D341Med (cell line): ENCODE results near the gene MYPOP.

Experiments used
- DNase-seq: peaks from one replicate; pipeline ENCODE4 v3.0.0; 2012; ENCODE audit warnings: low spot score

MYPOP gene

GRCh38 chr19:45863840-45864628, 38.4 kb downstream of the MYPOP start, which contains the start of gene FOXA3:
FOXA3 (plus strand) TSS chr19:45864326; CDS start chr19:45864457, 131 bp downstream.
- DNase-seq, result peak; percentile 89

- DNase-seq, result no peak
Measured at GRCh38 chr19:45863335-45863839, 39.0 kb downstream of the MYPOP start.

DNA sequence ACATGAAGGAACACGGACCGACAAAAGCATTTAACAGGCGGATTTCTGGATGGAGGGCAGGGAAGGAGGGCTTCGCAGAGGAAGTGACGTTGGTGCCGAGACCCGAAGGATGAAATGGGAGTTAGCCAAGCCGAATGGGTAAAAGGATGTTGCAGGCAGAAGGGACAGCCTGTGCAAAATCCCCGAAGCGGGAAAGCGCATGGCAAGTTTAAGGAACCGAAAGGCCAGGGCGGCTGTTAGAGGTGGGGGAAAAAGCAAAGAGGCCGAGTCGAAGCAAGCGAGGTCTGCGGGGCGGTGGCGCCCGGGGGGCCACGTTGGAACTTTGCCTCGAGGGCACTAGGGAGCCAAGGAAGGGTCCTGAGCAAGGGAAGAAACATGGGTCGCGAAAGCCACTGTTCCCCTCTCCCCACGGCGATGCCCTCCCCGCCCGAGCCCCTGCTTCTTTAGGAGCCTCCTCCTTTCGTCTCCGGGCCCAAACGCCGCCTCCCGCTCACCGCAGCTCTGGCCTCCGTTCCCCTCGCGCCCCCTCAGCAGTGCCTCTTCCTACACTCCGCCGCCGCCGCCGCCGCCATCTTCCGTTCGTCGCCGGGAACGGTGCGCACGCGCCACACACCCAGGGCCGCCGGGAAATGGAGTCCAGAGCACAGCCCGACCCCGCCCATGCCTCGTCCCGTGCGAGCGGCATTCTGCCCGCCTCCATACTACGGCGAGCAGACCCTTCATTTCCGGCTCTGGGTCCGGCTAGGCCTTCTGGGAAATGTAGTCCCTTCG, 39.7 kb downstream of the MYPOP start, which contains the start of gene SYMPK:
TSS of gene SYMPK (minus strand) at position 584 of the 771 bp plus-strand sequence. CDS start 8,652 bp downstream, outside the sequence.
- peak; percentile 99 for DNase-seq

DNA sequence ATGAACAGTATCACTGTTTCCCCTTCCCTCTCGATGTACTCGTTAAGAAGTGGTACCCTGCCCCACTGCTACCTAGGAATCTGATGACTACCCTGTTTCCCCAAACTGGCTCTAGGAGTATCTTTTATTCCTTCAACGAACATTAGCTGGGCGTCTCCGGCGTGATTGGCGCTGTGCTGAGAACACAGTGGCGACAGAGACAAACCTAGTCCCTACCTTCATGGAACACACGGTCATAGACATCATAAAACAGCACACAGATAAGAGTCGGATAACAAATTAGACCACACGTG, 40.2 kb downstream of the MYPOP start:
- DNase-seq, result no peak

DNA sequence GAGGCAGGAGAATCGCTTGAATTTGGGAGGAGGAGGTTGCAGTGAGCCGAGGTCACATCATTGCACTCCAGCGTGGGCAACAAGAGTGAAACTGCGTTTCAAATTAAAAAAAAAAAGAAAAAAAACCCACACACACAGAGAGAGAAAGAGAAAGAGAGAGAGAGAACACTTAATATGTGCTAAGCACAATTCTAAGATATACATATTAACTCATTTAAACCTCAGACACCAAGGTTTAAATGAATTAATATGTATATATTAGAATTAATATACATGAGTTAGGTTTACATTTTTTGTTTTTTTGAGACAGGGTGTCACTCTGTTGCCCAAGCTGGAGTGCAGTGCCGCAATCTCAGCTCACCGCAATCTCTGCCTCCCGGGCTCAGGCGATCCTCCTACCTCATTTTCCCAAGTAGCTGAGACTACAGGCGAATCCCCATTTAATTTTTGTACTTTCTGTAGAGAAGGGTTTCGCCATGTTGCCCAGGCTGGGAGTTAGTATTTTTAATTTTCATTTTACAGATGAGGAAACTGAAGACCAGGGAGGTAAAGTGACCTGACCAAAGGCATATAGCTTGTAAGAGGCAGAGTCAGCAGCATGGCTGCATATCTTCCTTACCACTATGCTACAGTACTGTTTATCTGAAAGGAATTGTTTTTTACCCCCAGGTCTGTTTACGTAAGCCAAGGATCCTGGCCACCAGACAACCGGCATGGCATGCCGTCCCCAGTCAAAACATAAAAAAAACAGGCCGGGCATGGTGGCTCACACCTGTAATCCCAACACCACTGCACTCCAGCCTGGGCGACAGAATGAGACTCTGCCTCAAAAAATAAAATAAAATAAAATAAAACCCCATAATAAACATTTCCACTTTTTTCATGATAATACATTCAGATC, 41.8 kb downstream of the MYPOP start:
- DNase-seq, result no peak

- no peak for DNase-seq
Measured at GRCh38 chr19:45854167-45854778, 48.1 kb downstream of the MYPOP start.

DNA sequence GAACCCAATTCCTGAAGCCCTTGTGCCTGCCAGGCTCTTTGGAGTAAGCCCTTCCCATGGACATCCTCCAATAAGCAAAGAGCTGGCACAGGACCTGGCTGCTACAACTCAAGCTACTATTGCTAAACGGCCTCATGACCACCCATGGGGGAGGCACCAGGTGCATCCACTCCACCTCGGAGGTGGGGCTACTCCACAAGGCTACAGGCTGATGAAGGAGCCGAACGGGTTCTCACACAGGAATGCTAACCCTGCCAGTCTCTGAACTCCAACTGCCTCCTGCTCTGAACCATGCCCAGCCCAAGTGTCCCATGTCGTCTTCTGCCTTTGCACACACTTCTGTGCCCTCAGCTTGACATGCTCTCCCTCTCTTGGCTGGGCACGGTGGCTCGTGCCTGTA, 49.4 kb downstream of the MYPOP start:
- no peak for DNase-seq

DNA sequence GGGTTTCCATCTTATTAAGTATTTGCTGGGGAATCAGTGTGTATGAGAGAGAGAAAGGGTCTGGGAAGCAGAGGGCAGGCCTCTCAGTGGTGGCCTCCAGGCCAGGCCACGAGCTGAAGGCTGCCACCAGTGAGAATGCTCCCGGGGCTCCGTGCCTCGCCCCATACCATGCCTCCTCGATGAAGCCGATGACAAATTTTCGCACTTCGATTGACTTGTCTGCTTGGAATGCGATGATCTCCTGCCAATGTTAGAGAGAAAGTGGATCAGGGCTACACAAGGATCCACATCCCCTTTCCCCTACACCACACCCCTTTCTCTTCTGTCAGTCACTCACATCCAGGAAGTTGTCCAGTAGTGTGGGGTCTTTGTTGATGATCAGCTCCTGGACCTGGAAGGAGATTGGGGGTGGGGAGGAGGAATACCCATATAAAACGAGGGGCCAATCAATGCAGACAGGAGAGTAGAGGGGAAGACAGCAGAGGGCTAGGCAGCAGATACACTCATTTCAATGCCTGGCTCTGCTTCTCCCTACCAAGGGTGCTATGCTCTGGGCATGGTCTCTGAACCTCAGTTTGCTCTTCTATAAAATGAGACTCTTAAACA, 50.2 kb downstream of the MYPOP start:
- no peak for DNase-seq

DNA sequence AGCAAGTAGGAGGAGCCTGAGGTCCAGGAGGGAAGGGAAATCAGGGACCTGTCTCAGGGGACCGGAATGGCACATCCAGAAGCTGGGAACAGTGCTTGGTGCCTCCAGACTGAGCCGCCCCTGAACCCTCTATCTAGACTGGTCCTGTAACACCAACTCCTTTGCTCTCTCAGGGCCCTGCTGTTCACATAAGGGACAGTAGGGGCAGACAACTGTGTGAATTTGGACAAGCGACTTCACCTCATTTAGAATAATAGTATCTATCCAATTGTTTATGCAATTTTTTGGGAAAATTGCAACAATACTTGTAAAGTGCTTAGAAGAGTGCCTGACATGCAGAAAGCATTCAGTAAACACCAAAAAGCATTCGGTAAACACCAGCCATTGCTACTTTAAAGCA, 53.5 kb downstream of the MYPOP start:
- peak; percentile 33 for DNase-seq

- DNase-seq, result no peak
Measured at GRCh38 chr19:45847663-45848062, 54.8 kb downstream of the MYPOP start.

- peak; percentile 34 for DNase-seq
Measured at GRCh38 chr19:45842198-45842597, 60.2 kb downstream of the MYPOP start.
